Transverse colon (tissue), 4 donors: Measurements from ENCODE around the gene FZD1. TPM values are rescaled to one million over a fixed set of nuclear protein-coding genes. Genes with fewer than 3 reads are reported as not detected.

ENCODE experiments used
- DNase-seq: peaks from one replicate; pipeline ENCODE4 v3.0.0-alpha.2; 2019
- H3K27ac ChIP-seq, 4 donors: fragments of 200-600 bp; sonication (generic); 2 replicates each; pipeline ENCODE4 v1.5.1; 2016 to 2018; ENCODE audit warnings: inconsistent platforms in 4 of 4
- H3K27me3 ChIP-seq: fragments of 200-600 bp; sonication (generic); 2 replicates; pipeline ENCODE4 v1.5.1; 2017; ENCODE audit warnings: inconsistent platforms
- H3K36me3 ChIP-seq, 4 donors: fragments of 200-600 bp; sonication (generic); 2 replicates each; pipeline ENCODE4 v1.5.1; 2017 to 2019; ENCODE audit warnings: inconsistent platforms in 4 of 4
- H3K4me1 ChIP-seq, 4 donors: fragments of 200-600 bp; sonication (generic); 2 replicates each; pipeline ENCODE4 v1.5.1; 2017 to 2020; ENCODE audit warnings: inconsistent platforms in 4 of 4
- H3K4me3 ChIP-seq, 4 donors: fragments of 200-600 bp; sonication (generic); 1 replicate in 1 of 4; 2 replicates in 3 of 4; pipeline versions ENCODE4 v1.5.1 to v1.6.1; 2017 to 2019; ENCODE audit warnings: inconsistent platforms in 4 of 4
- H3K9me3 ChIP-seq, 2 donors: fragments of 200-600 bp; sonication (generic); 2 replicates each; pipeline ENCODE4 v1.5.1; 2017 to 2019; ENCODE audit warnings: inconsistent platforms in 2 of 2
- CTCF ChIP-seq, 5 experiments: fragments of 200-600 bp in 3 of 5; fragments of 450-650 bp in 2 of 5; sonication (generic) in 3 of 5; IDR thresholded peaks; 1 replicate in 2 of 5; 2 replicates in 3 of 5; pipeline ENCODE4 v1.5.1; 2016 to 2017; ENCODE audit warnings: antibody characterized with exemption in 5 of 5, inconsistent platforms in 3 of 5, mild to moderate bottlenecking in 2 of 5, moderate library complexity in 1 of 5
- EP300 ChIP-seq: sonication (generic); formaldehyde crosslinking; IDR thresholded peaks from one replicate; pipeline ENCODE4 v1.6.1; 2017; ENCODE audit warnings: antibody characterized with exemption, low read depth
- POLR2A ChIP-seq: fragments of 450-650 bp; IDR thresholded peaks from one replicate; pipeline ENCODE4 v1.6.1; 2016; ENCODE audit warnings: antibody characterized with exemption, mild to moderate bottlenecking, moderate library complexity
- POLR2AphosphoS5 ChIP-seq, 3 donors: sonication (generic); formaldehyde crosslinking; IDR thresholded peaks; one replicate each; pipeline ENCODE4 v1.6.1; 2016; ENCODE audit warnings: antibody characterized with exemption in 3 of 3
- WGBS, 2 donors: methylation state at CpG; one replicate each; pipeline ENCODE4 v1.1.5; 2018; ENCODE audit warnings: low coverage in 1 of 2; 5-methylcytosine and 5-hydroxymethylcytosine counted together
- in situ Hi-C, 4 donors: fragments of 200-750 bp; cut with MboI; loops; one replicate each; pipeline versions ENCODE4 v1.15.0 to v1.15.1; 2017; ENCODE audit warnings: low sequenced_read_pairs in 3 of 4, low pct_ligation_motif_present in 1 of 4, low pct_unique_long_range_greater_than_20kb in 1 of 4
- intact Hi-C: fragments of 100-400 bp; cut with DNase I; formaldehyde crosslinking; loops from one replicate; pipeline ENCODE4 v1.15.1; 2023; ENCODE audit warnings: low total_unique reads
- total RNA-seq, 4 donors: library from RNA; depleted of rRNA; stranded (reverse); fragments of >200 nt; gene quantifications; one replicate each; pipeline ENCODE4 v1.1.0, GENCODE V29; 2016

FZD1 gene
- total RNA-seq, 4 donors from 2014 or later = 5.6 to 9.6 (median 8.1) TPM

- Histone ChIP-seq H3K4me3 (no peak overlapping the region), H3K4me1 (no peaks in the 10 kb centered on the region), H3K27me3 (no peaks in the 10 kb centered on the region), H3K9me3 (no peaks in the 10 kb centered on the region), H3K27ac (no peak overlapping the region), H3K36me3 (no peaks in the 10 kb centered on the region)
- intact Hi-C loops = no loop called here
- DNase-seq = no peak
- in situ Hi-C loops = no loop called here
- TF ChIP-seq EP300 (no peak), POLR2AphosphoS5 (IDR thresholded peaks at IDR 0.05) (no peak), POLR2A (no peak), CTCF (IDR thresholded peaks at IDR 0.05) (no peak)
- WGBS, 2 donors = 70 to 73% methylated on average over 7 of the region's 7 CpGs
These were observed 21.6 kb downstream of the FZD1 start for GRCh38 chr7:91285696-91286355.

- Histone ChIP-seq H3K4me3 (no peak overlapping the region), H3K9me3 (no peaks in the 10 kb centered on the region), H3K36me3 (no peaks in the 10 kb centered on the region), H3K27ac (no peak overlapping the region), H3K27me3 (no peaks in the 10 kb centered on the region), H3K4me1 (no peaks in the 10 kb centered on the region)
- 56 to 72% methylated on average over 3 to 6 of the region's 6 CpGs for WGBS, 2 donors
- TF ChIP-seq POLR2AphosphoS5 (IDR thresholded peaks at IDR 0.05) (no peak), POLR2A (no peak), CTCF (IDR thresholded peaks at IDR 0.05) (no peak), EP300 (no peak)
- intact Hi-C loops (no loop called here), in situ Hi-C loops (no loop called here)
- no peak for DNase-seq
These were observed 22.2 kb downstream of the FZD1 start for GRCh38 chr7:91286432-91286831.

- Histone ChIP-seq H3K27me3 (no peaks in the 10 kb centered on the region), H3K27ac (no peak overlapping the region), H3K9me3 (no peaks in the 10 kb centered on the region), H3K36me3 (no peaks in the 10 kb centered on the region), H3K4me3 (no peak overlapping the region), H3K4me1 (no peaks in the 10 kb centered on the region)
- intact Hi-C loops = no loop called here
- no peak for DNase-seq
- TF ChIP-seq POLR2AphosphoS5 (IDR thresholded peaks at IDR 0.05) = no peak
- no peak for TF ChIP-seq EP300
- TF ChIP-seq CTCF (IDR thresholded peaks at IDR 0.05) = no peak
- no peak for TF ChIP-seq POLR2A
- whole genome bisulfite sequencing, 2 donors = 53% methylated on average over 4 of the region's 4 CpGs; no CpG with 5 or more reads in 1 of the 2 donors
- in situ Hi-C loops = no loop called here
These were observed 23.3 kb downstream of the FZD1 start for GRCh38 chr7:91287371-91288084.

GRCh38 chr7:91288208-91288824 lies 24.1 kb downstream of the FZD1 start:
- DNase-seq = peak; percentile 60
- Histone ChIP-seq H3K27ac (no peak overlapping the region), H3K36me3 (no peaks in the 10 kb centered on the region), H3K27me3 (no peaks in the 10 kb centered on the region), H3K4me1 (no peaks in the 10 kb centered on the region), H3K4me3 (no peak overlapping the region), H3K9me3 (no peaks in the 10 kb centered on the region)
- TF ChIP-seq POLR2AphosphoS5 (IDR thresholded peaks at IDR 0.05) (no peak), EP300 (no peak), CTCF (IDR thresholded peaks at IDR 0.05) (peak; percentile 19 to 47 (median 34)), POLR2A (no peak)
- intact Hi-C loops = no loop called here
- in situ Hi-C loops = no loop called here
- 77% methylated on average over 3 of the region's 3 CpGs; no CpG with 5 or more reads in 1 of the 2 donors for WGBS, 2 donors
